AG20443 (cell line): ENCODE measurements around the gene DHDH.
"Not testable (repeated sequence)": the region's sequence is repeated elsewhere in the genome, so short reads cannot be mapped to it uniquely, and the experiment has no call there.

ENCODE experiments used
- DNase-seq: peaks from one replicate; pipeline ENCODE4 v3.0.0; 2012; ENCODE audit warnings: low spot score, mixed read lengths

DHDH gene

GRCh38 chr19:48933382-48933932, at the start of gene DHDH:
Gene DHDH, plus strand, starts transcription at chr19:48933699. Its CDS starts 23 bp downstream, at chr19:48933722.
- peak; percentile 69 for DNase-seq

GRCh38 chr19:48883726-48884125, 49.8 kb upstream of the DHDH start:
- DNase-seq = no peak

- no peak for DNase-seq
Observed at GRCh38 chr19:48887861-48888612, 45.5 kb upstream of the DHDH start.

GRCh38 chr19:48889496-48889895, 44.0 kb upstream of the DHDH start:
- DNase-seq = not testable (repeated sequence)

GRCh38 chr19:48890551-48890950, 42.9 kb upstream of the DHDH start:
- no peak for DNase-seq

GRCh38 chr19:48895226-48895625, 38.3 kb upstream of the DHDH start:
- peak; percentile 3 for DNase-seq

GRCh38 chr19:48896191-48896720, 37.2 kb upstream of the DHDH start:
- DNase-seq = peak; percentile 79

GRCh38 chr19:48897181-48897580, 36.3 kb upstream of the DHDH start:
- DNase-seq = peak; percentile 2

- not testable (repeated sequence) for DNase-seq
Observed at GRCh38 chr19:48899386-48899749, 34.1 kb upstream of the DHDH start.

- DNase-seq = peak; percentile 100
Observed at GRCh38 chr19:48899781-48900476, 33.6 kb upstream of the DHDH start, which contains the start of gene NUCB1. Gene NUCB1, plus strand, starts transcription at chr19:48900312. Its CDS starts 485 bp downstream, at chr19:48900797.

- peak; percentile 61 for DNase-seq
Observed at GRCh38 chr19:48900477-48901406, 32.8 kb upstream of the DHDH start.

GRCh38 chr19:48902291-48902690, 31.2 kb upstream of the DHDH start:
- DNase-seq = not testable (repeated sequence)

GRCh38 chr19:48903788-48904187, 29.7 kb upstream of the DHDH start:
- not testable (repeated sequence) for DNase-seq

GRCh38 chr19:48905664-48906063, 27.8 kb upstream of the DHDH start:
- DNase-seq = no peak

- no peak for DNase-seq
Observed at GRCh38 chr19:48906324-48906723, 27.2 kb upstream of the DHDH start.

GRCh38 chr19:48907671-48908070, 25.8 kb upstream of the DHDH start:
- DNase-seq = no peak

GRCh38 chr19:48909424-48910077, 23.9 kb upstream of the DHDH start:
- DNase-seq = not testable (repeated sequence)

GRCh38 chr19:48910803-48911202, 22.7 kb upstream of the DHDH start:
- no peak for DNase-seq

GRCh38 chr19:48913114-48913889, 20.2 kb upstream of the DHDH start:
- no peak for DNase-seq

GRCh38 chr19:48914181-48914580, 19.3 kb upstream of the DHDH start:
- DNase-seq = no peak
